Panc1 (cell line): Measurements from ENCODE around the gene TMEM161B.

Experiments
- POLR2AphosphoS5 ChIP-seq: IDR thresholded peaks from 2 replicates; pipeline ENCODE4 v1.6.1; 2012; ENCODE audit warnings: mild to moderate bottlenecking, low read depth, low read length, moderate library complexity
- SIN3A ChIP-seq: IDR thresholded peaks from 2 replicates; pipeline ENCODE4 v1.6.1; 2012; ENCODE audit warnings: low read depth, mild to moderate bottlenecking, low read length, moderate library complexity, borderline replicate concordance; ENCODE audit not compliant: insufficient read depth
- TCF7L2 ChIP-seq: IDR thresholded peaks from 2 replicates; pipeline ENCODE4 v1.6.1; 2011; ENCODE audit warnings: mild to moderate bottlenecking, low read depth, low read length, inconsistent platforms
- TF ChIP-seq, protein P1 (sequence below): fragments of 450-650 bp; IDR thresholded peaks from 2 replicates; pipeline ENCODE4 v1.5.1; 2017; ENCODE audit warnings: mild to moderate bottlenecking
- TF ChIP-seq, protein P2 (sequence below), 2 experiments: IDR thresholded peaks; 2 replicates each; pipeline ENCODE4 v1.6.1; 2011 to 2012; ENCODE audit warnings: low read depth in 2 of 2, control low read depth in 1 of 2, low read length in 1 of 2, mild to moderate bottlenecking in 1 of 2, moderate library complexity in 1 of 2; ENCODE audit not compliant: insufficient read depth in 1 of 2

DNA sequence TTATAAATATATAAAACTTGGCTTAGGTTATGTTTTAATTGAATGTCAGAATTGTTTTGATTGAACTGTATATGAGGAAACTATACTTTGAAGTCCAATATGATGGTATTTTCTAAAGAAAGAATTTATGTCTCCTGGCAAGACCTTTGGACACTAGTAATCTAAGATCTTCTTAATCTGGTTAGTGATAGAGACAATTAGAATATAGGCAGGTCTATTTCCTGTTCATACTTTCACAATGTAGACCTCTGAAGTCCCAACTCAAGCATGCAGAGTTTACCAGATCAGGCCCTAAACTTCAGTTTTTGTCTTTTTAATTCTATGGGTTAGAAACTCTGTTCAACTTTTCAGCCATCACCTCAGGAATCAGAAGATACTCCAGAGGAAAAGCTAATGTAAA is 6.9 kb upstream of the TMEM161B start:
- TF ChIP-seq, protein P1, sequence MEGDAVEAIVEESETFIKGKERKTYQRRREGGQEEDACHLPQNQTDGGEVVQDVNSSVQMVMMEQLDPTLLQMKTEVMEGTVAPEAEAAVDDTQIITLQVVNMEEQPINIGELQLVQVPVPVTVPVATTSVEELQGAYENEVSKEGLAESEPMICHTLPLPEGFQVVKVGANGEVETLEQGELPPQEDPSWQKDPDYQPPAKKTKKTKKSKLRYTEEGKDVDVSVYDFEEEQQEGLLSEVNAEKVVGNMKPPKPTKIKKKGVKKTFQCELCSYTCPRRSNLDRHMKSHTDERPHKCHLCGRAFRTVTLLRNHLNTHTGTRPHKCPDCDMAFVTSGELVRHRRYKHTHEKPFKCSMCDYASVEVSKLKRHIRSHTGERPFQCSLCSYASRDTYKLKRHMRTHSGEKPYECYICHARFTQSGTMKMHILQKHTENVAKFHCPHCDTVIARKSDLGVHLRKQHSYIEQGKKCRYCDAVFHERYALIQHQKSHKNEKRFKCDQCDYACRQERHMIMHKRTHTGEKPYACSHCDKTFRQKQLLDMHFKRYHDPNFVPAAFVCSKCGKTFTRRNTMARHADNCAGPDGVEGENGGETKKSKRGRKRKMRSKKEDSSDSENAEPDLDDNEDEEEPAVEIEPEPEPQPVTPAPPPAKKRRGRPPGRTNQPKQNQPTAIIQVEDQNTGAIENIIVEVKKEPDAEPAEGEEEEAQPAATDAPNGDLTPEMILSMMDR: no peak
- TF ChIP-seq, protein P2, sequence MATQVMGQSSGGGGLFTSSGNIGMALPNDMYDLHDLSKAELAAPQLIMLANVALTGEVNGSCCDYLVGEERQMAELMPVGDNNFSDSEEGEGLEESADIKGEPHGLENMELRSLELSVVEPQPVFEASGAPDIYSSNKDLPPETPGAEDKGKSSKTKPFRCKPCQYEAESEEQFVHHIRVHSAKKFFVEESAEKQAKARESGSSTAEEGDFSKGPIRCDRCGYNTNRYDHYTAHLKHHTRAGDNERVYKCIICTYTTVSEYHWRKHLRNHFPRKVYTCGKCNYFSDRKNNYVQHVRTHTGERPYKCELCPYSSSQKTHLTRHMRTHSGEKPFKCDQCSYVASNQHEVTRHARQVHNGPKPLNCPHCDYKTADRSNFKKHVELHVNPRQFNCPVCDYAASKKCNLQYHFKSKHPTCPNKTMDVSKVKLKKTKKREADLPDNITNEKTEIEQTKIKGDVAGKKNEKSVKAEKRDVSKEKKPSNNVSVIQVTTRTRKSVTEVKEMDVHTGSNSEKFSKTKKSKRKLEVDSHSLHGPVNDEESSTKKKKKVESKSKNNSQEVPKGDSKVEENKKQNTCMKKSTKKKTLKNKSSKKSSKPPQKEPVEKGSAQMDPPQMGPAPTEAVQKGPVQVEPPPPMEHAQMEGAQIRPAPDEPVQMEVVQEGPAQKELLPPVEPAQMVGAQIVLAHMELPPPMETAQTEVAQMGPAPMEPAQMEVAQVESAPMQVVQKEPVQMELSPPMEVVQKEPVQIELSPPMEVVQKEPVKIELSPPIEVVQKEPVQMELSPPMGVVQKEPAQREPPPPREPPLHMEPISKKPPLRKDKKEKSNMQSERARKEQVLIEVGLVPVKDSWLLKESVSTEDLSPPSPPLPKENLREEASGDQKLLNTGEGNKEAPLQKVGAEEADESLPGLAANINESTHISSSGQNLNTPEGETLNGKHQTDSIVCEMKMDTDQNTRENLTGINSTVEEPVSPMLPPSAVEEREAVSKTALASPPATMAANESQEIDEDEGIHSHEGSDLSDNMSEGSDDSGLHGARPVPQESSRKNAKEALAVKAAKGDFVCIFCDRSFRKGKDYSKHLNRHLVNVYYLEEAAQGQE (IDR thresholded peaks at IDR 0.05; ENCODE audit: insufficient read depth in 1 of 2, low read depth in 2 of 2, low read length in 1 of 2): no peak
- TF ChIP-seq POLR2AphosphoS5 (no peak), SIN3A (no peak), TCF7L2 (no peak)
